ENCODE measurements around the gene SHROOM2.
"Not testable (repeated sequence)": the region's sequence is repeated elsewhere in the genome, so short reads cannot be mapped to it uniquely, and the experiment has no call there.

The SHROOM2 gene

GRCh38 chrX:9842541-9842940, 56.3 kb downstream of the SHROOM2 start:
- DNase-seq, result no peak

GRCh38 chrX:9844936-9845577, 58.8 kb downstream of the SHROOM2 start:
- DNase-seq, result no peak

- no peak for DNase-seq
These were observed 59.3 kb downstream of the SHROOM2 start for GRCh38 chrX:9845578-9845952.

- no peak for DNase-seq
These were observed 60.4 kb downstream of the SHROOM2 start for GRCh38 chrX:9846631-9847030.

- DNase-seq, result no peak
These were observed 60.8 kb downstream of the SHROOM2 start for GRCh38 chrX:9847071-9847470.

GRCh38 chrX:9848718-9849479, 62.7 kb downstream of the SHROOM2 start:
- DNase-seq, result no peak

- no peak for DNase-seq
These were observed 65.7 kb downstream of the SHROOM2 start for GRCh38 chrX:9851890-9852289.

GRCh38 chrX:9853307-9853706, 67.1 kb downstream of the SHROOM2 start:
- no peak for DNase-seq

GRCh38 chrX:9855561-9856283, 69.5 kb downstream of the SHROOM2 start:
- no peak for DNase-seq

- no peak for DNase-seq
These were observed 70.4 kb downstream of the SHROOM2 start for GRCh38 chrX:9856588-9856987.

GRCh38 chrX:9857575-9858474, 71.6 kb downstream of the SHROOM2 start:
- no peak for DNase-seq

GRCh38 chrX:9858684-9859083, 72.5 kb downstream of the SHROOM2 start:
- not testable (repeated sequence) for DNase-seq

GRCh38 chrX:9859711-9860555, 73.7 kb downstream of the SHROOM2 start:
- DNase-seq, result no peak

- DNase-seq, result no peak
These were observed 74.6 kb downstream of the SHROOM2 start for GRCh38 chrX:9860826-9861225.

- DNase-seq, result no peak
These were observed 75.5 kb downstream of the SHROOM2 start for GRCh38 chrX:9861711-9862110.

- DNase-seq, result no peak
These were observed 76.3 kb downstream of the SHROOM2 start for GRCh38 chrX:9862525-9862924.

GRCh38 chrX:9862953-9863352, 76.7 kb downstream of the SHROOM2 start:
- DNase-seq, result no peak

- no peak for DNase-seq
These were observed 77.8 kb downstream of the SHROOM2 start for GRCh38 chrX:9864011-9864410.

- DNase-seq, result no peak
These were observed 79.7 kb downstream of the SHROOM2 start for GRCh38 chrX:9865804-9866472.

- DNase-seq, result no peak
These were observed 80.4 kb downstream of the SHROOM2 start for GRCh38 chrX:9866633-9867032.

- no peak for DNase-seq
These were observed 81.0 kb downstream of the SHROOM2 start for GRCh38 chrX:9867226-9867625.
